T1000 (cell line): ENCODE data around the gene ARFGAP1.
"Not testable (repeated sequence)": the region's sequence is repeated elsewhere in the genome, so short reads cannot be mapped to it uniquely, and the experiment has no call there.

ENCODE experiments used
- DNase-seq: peaks from one replicate; lab custom pipeline; 2025; ENCODE audit warnings: mixed read lengths; lab: John Stamatoyannopoulos, UW

Gene ARFGAP1

GRCh38 chr20:63332488-63333240, 60.1 kb downstream of the ARFGAP1 start:
- no peak for DNase-seq

DNA sequence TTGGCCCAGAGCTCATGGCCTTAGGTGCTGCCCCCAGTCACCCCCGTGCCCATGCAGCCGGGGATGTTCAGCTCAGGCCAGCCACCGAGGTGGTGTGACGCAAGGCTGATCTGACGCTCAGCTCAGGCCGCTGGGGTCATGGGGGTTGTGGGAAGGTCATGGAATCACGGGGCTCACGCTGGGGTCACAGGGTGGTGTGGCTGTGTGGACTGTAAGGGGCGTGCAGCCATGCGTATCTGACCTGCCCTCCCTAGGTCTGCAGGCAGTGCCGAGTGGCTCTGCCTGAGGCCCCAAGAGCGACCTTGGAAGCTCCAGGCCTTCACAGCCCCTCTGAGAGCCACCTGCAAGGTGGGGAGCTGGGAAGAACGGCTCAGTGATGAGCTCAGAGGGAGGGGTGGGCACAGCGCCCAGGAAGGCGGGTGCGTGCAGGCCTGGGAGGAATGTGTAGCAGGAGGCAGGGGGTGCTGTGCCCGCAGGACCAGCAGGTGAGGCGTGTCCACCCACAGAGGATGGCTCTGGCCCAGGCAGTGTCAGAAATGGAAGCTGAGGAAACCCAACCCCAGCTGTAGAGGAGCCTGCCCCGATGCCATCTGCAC, 60.7 kb downstream of the ARFGAP1 start:
- DNase-seq, result no peak

- no peak for DNase-seq
Observed at GRCh38 chr20:63334356-63334755, 61.7 kb downstream of the ARFGAP1 start.

- not testable (repeated sequence) for DNase-seq
Observed at GRCh38 chr20:63335060-63335459, 62.4 kb downstream of the ARFGAP1 start.

DNA sequence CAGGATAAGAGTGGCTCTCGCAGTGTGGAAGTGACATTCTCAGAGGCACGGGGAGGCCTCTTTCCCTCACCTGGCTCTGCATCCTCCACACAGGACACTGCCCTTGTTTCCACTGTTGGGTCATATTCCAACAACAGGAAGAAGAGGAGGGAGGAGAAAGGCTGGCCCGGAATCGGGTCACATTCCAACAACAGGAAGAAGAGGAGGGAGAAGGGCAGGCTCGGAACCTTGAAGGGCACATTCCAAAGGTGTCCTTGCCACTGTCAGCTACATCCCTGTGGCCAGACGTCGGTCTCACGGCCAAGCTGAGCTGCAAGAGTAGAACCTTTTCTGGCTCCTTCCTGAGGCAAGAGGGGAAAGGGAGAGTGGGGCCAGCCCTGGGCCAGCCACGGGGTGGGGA, 63.1 kb downstream of the ARFGAP1 start:
- DNase-seq, result no peak

DNA sequence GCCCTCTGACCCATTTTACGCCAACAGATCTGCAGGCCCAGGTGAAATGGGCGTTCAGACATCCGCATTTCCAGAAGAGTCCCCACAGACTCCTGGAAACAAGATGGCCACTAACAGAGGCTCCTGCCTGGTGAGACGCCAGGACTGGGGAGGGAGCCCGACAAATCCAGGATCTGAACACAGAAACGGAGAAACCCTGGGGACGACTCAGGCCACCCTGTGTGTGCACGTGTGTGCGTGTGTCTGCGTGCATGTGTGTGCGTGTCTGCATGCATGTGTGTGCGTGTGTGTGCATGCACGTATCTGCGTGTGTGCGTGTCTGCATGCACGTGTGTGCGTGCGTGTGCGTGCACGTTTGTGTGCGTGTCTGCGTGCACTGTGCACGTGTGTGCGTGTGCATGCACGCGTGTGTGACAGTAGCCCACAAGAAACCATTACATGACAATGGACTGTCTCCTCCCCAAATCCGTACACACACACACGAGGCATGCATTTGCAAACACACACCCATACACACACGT, 63.7 kb downstream of the ARFGAP1 start:
- no peak for DNase-seq

- DNase-seq, result no peak
Observed at GRCh38 chr20:63337786-63338420, 65.3 kb downstream of the ARFGAP1 start.
